Endothelial cell of umbilical vein (primary cell): ENCODE data around the gene MINDY3. TPM values are rescaled to one million over a fixed set of nuclear protein-coding genes. Genes with fewer than 3 reads are reported as not detected.

ENCODE experiments used
- BruUV-seq: library from RNA; stranded (reverse); fragments of 400-500 nt; replicated peaks from 2 replicates; lab custom pipeline; 2021; lab: Mats Ljungman, UMichigan
- CTCF ChIA-PET: fragments of 300-600, 350-600 bp; sonication (Branson Sonifier 250); formaldehyde crosslinking; loops from one replicate; lab custom pipeline; 2021; ENCODE audit warnings: antibody characterized with exemption, inconsistent platforms; lab: Charles Lee
- POLR2A ChIA-PET: fragments of 300-600, 350-600 bp; sonication (Branson Sonifier 250); formaldehyde crosslinking; loops from one replicate; lab custom pipeline; 2021; ENCODE audit warnings: antibody characterized with exemption, inconsistent platforms; lab: Charles Lee
- DNase-seq: peaks from one replicate; pipeline ENCODE4 v3.0.0-alpha.2; 2011; ENCODE audit warnings: low read depth, low spot score
- FAIRE-seq: peaks from 2 replicates; lab custom pipeline; 2011; peaks lifted over from hg19 to GRCh38; lab: Jason Lieb, UNC
- H2AFZ ChIP-seq: 2 replicates; pipeline ENCODE4 v1.6.0; 2012; ENCODE audit warnings: low read depth, low read length, control low read depth, inconsistent platforms
- H3K27ac ChIP-seq: 2 replicates; pipeline ENCODE4 v1.5.1; 2011; ENCODE audit warnings: low read depth, mild to moderate bottlenecking, control low read depth, low read length, moderate library complexity; ENCODE audit not compliant: insufficient read depth
- H3K27me3 ChIP-seq, 2 experiments: 2 replicates each; pipeline versions ENCODE4 v1.6.0 to v1.6.1; 2011; ENCODE audit warnings: low read length in 2 of 2, mixed read lengths in 1 of 2; ENCODE audit not compliant: control insufficient read depth in 2 of 2, insufficient read depth in 2 of 2
- H3K36me3 ChIP-seq, 2 experiments: 2 replicates in 1 of 2; 3 replicates in 1 of 2; pipeline ENCODE4 v1.5.1; 2011; ENCODE audit warnings: low read length in 2 of 2, mild to moderate bottlenecking in 1 of 2, moderate library complexity in 1 of 2; ENCODE audit not compliant: control insufficient read depth in 2 of 2, insufficient read depth in 2 of 2; ENCODE audit errors: extremely low read depth in 1 of 2
- H3K4me1 ChIP-seq: 3 replicates; pipeline ENCODE4 v1.5.1; 2011; ENCODE audit warnings: mild to moderate bottlenecking, low read length; ENCODE audit not compliant: control insufficient read depth, insufficient read depth; ENCODE audit errors: extremely low read depth
- H3K4me2 ChIP-seq: 2 replicates; pipeline ENCODE4 v1.6.1; 2011; ENCODE audit warnings: low read length, control low read depth, mixed read lengths; ENCODE audit not compliant: insufficient read depth
- H3K4me3 ChIP-seq, 3 experiments: fragments of 200-600 bp in 1 of 3; sonication (generic), shearing (Covaris generic) in 1 of 3; replicated peaks in 1 of 3; 2 replicates each; pipeline ENCODE4 v1.5.1; 2011 to 2016; ENCODE audit warnings: control low read depth in 3 of 3, low read length in 3 of 3, mild to moderate bottlenecking in 2 of 3, inconsistent platforms in 1 of 3, low read depth in 1 of 3, moderate library complexity in 1 of 3; ENCODE audit not compliant: insufficient read depth in 1 of 3
- H3K79me2 ChIP-seq: 2 replicates; pipeline ENCODE4 v1.6.0; 2012; ENCODE audit warnings: low read length, inconsistent platforms; ENCODE audit not compliant: control insufficient read depth, insufficient read depth
- H3K9ac ChIP-seq: replicated peaks from 2 replicates; pipeline ENCODE3; 2011; ENCODE audit warnings: low read length, control low read depth; ENCODE audit not compliant: insufficient read depth; ENCODE audit errors: extremely low read depth
- H3K9me1 ChIP-seq: replicated peaks from 3 replicates; pipeline ENCODE4 v1.6.0; 2011; ENCODE audit warnings: mild to moderate bottlenecking, low read length; ENCODE audit not compliant: control insufficient read depth, insufficient read depth; ENCODE audit errors: extremely low read depth
- H3K9me3 ChIP-seq: replicated peaks from 2 replicates; pipeline ENCODE4 v1.5.1; 2012; ENCODE audit warnings: low read length, inconsistent platforms; ENCODE audit not compliant: control insufficient read depth, insufficient read depth
- H4K20me1 ChIP-seq: replicated peaks from 2 replicates; pipeline ENCODE3; 2011; ENCODE audit warnings: mild to moderate bottlenecking, low read length; ENCODE audit not compliant: control insufficient read depth, insufficient read depth; ENCODE audit errors: extremely low read depth
- EZH2 ChIP-seq: IDR thresholded peaks from 2 replicates; pipeline ENCODE4 v1.6.1; 2012; ENCODE audit warnings: borderline replicate concordance, low read depth, mild to moderate bottlenecking, moderate library complexity, low read length, inconsistent platforms; ENCODE audit not compliant: severe bottlenecking
- GATA2 ChIP-seq: IDR thresholded peaks from 2 replicates; pipeline ENCODE4 v1.7.0; 2011; ENCODE audit warnings: low read depth, mild to moderate bottlenecking, moderate library complexity, mixed read lengths, low read length; ENCODE audit not compliant: insufficient read length, insufficient read depth
- JUN ChIP-seq: IDR thresholded peaks from 2 replicates; pipeline ENCODE4 v1.6.1; 2011; ENCODE audit warnings: borderline replicate concordance, low read depth; ENCODE audit not compliant: insufficient read length, insufficient read depth
- MAX ChIP-seq: IDR thresholded peaks from 2 replicates; pipeline ENCODE4 v1.6.1; 2011; ENCODE audit not compliant: insufficient read depth, insufficient read length
- POLR2A ChIP-seq: IDR thresholded peaks from 2 replicates; pipeline ENCODE4 v1.6.1; 2012; ENCODE audit warnings: low read depth, mild to moderate bottlenecking, control low read depth, low read length
- POLR2AphosphoS5 ChIP-seq: IDR thresholded peaks from 2 replicates; pipeline ENCODE4 v1.6.1; 2012; ENCODE audit warnings: low read depth, mild to moderate bottlenecking, control low read depth, low read length, moderate library complexity; ENCODE audit not compliant: insufficient read depth
- dilution Hi-C: fragments of 300-500 bp; cut with MboI; formaldehyde crosslinking; loops from one replicate; pipeline ENCODE4 v1.15.0; 2019; ENCODE audit warnings: low sequenced_read_pairs; ENCODE audit not compliant: extremely low pct_ligation_motif_present
- intact Hi-C: fragments of 100-400 bp; cut with micrococcal nuclease; formaldehyde crosslinking; loops from one replicate; pipeline ENCODE4 v1.10.0; 2022
- polyA plus RNA-seq, 4 experiments: library from polyadenylated mRNA; depleted of rRNA in 3 of 4; stranded (reverse) in 3 of 4; unstranded in 1 of 4; fragments of >200 nt; gene quantifications; 2 replicates each; pipeline versions ENCODE4 v1.2.1 to v1.2.3, GENCODE V29; 2011 to 2012; ENCODE audit warnings: missing spikeins in 1 of 4
- total RNA-seq: library from RNA; stranded (reverse); gene quantifications from 2 replicates; pipeline ENCODE4 v1.2.3, GENCODE V29; 2021

Gene MINDY3
- total and polyA plus RNA-seq, 2 donors (not counting 3 experiments of a cell fraction or from before 2014, with no cell fraction given), result 7.5 to 20.2 TPM

GRCh38 chr10:15797346-15797745 is 63.0 kb downstream of the MINDY3 start:
- no TSS peak for BruUV-seq
- no peaks in the 10 kb centered on the region for H3K79me2 ChIP-seq
- H3K27me3 ChIP-seq, result no peaks in the 10 kb centered on the region
- intact Hi-C loops, result no loop called here
- H3K4me3 ChIP-seq, result no peak overlapping the region
- dilution Hi-C loops, result no loop called here
- TF ChIP-seq MAX, result no peak
- TF ChIP-seq GATA2, result no peak
- no peak for TF ChIP-seq EZH2
- TF ChIP-seq JUN, result no peak
- no peak for TF ChIP-seq POLR2A
- FAIRE-seq (no peak), DNase-seq (no peak)
- no peak overlapping the region for H3K4me2 ChIP-seq
- no peaks in the 10 kb centered on the region for H3K36me3 ChIP-seq
- H3K27ac ChIP-seq, result no peak overlapping the region
- H3K4me1 ChIP-seq, result no peaks in the 10 kb centered on the region
- H3K9me3 ChIP-seq, result no peaks in the 10 kb centered on the region
- no peaks in the 10 kb centered on the region for H3K9me1 ChIP-seq
- no peak overlapping the region for H2AFZ ChIP-seq
- H4K20me1 ChIP-seq, result no peaks in the 10 kb centered on the region
- H3K9ac ChIP-seq, result no peak overlapping the region
- ChIA-PET CTCF (no interaction called here), POLR2A (no interaction called here)

GRCh38 chr10:15796762-15797161 is 63.5 kb downstream of the MINDY3 start:
- H4K20me1 ChIP-seq, result no peaks in the 10 kb centered on the region
- H3K4me1 ChIP-seq, result no peaks in the 10 kb centered on the region
- no peak overlapping the region for H3K4me2 ChIP-seq
- H3K36me3 ChIP-seq, result no peaks in the 10 kb centered on the region
- H3K27me3 ChIP-seq, result no peaks in the 10 kb centered on the region
- H3K27ac ChIP-seq, result no peak overlapping the region
- ChIA-PET CTCF (interaction anchor here (1.0 kb wide), 1 partner anchor 9 kb away, joined by 3 read pairs; no protein-coding TSS in a partner anchor), POLR2A (no interaction called here)
- DNase-seq, result no peak
- H3K79me2 ChIP-seq, result no peaks in the 10 kb centered on the region
- BruUV-seq, result no TSS peak
- no peak overlapping the region for H3K4me3 ChIP-seq
- no peak overlapping the region for H2AFZ ChIP-seq
- H3K9me3 ChIP-seq, result no peaks in the 10 kb centered on the region
- dilution Hi-C loops (no loop called here), intact Hi-C loops (no loop called here)
- no peak for TF ChIP-seq POLR2AphosphoS5
- no peaks in the 10 kb centered on the region for H3K9me1 ChIP-seq
- no peak for FAIRE-seq
- no peak overlapping the region for H3K9ac ChIP-seq
